Right renal cortex interstitium (tissue), 3 donors: Measurements from ENCODE around the gene SLX9. TPM values are rescaled to one million over a fixed set of nuclear protein-coding genes. Genes with fewer than 3 reads are reported as not detected.
"Not testable (repeated sequence)": the region's sequence is repeated elsewhere in the genome, so short reads cannot be mapped to it uniquely, and the experiment has no call there.

ENCODE experiments used
- DNase-seq, 3 donors: peaks; one replicate each; pipeline ENCODE4 v3.0.0-alpha.2; 2013; ENCODE audit warnings: low read depth in 3 of 3, low spot score in 2 of 3
- polyA plus RNA-seq, 3 donors: library from polyadenylated mRNA; unstranded; fragments of 120-200 nt; gene quantifications; one replicate each; pipeline ENCODE4 v1.2.1, GENCODE V29; 2013; ENCODE audit not compliant: insufficient read length in 3 of 3

Gene SLX9
- polyA plus RNA-seq, 3 donors = 13.4 to 14.3 (median 14.1) TPM

DNA sequence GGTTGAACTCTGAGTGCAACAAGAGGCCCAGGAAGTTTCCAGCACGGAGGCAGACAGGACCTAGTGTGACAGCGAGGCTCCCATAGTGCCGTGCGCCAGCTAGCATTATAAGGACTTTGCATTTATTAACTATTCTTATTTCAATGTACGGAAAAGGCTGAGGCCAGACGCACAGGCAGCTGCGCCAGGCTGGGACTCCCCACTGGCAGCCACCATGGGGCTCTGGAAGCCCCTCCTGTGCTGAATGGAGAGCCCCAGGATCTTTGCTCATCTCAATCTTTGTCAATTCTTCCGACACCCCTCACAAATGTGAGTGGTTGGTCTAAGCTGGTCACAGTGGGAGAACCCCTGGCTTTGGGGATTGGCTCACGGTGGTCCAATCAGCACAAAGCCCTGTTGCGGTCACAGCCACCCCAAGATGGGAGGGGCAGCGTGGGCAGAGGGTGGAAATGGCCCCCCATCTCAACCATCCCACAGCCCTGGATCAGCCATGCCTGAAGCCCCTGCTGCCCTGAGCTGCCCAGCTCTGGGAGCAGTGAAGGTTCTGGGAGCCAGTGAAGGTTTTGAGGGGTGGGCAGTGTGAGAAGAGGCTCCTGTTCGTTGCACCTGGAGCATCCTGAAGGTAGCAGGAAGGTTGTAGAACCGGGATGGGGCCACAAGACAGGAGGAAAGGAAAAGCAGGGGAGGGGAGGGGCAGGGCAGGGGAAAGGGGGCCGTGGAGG lies 75.1 kb downstream of the SLX9 start:
- no peak for DNase-seq

DNA sequence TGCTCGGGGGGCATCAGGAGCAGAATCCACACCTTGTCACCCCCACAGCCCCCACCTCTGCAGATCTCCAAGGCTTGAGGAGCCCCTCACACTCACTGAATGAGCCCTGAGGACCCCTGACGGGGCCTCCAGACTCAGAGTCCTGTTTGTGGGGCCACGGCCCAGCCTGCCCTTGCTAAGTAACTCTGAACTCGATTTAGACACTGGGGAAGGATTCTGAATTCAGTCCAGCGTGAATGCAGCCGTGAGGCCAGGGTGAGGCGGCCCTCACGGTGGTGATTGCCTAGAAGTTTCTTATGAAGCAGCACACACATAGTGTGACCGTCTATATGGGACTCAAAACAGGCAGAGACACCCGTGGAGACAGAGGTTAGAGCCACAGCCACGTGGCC lies 75.6 kb downstream of the SLX9 start:
- no peak for DNase-seq

DNA sequence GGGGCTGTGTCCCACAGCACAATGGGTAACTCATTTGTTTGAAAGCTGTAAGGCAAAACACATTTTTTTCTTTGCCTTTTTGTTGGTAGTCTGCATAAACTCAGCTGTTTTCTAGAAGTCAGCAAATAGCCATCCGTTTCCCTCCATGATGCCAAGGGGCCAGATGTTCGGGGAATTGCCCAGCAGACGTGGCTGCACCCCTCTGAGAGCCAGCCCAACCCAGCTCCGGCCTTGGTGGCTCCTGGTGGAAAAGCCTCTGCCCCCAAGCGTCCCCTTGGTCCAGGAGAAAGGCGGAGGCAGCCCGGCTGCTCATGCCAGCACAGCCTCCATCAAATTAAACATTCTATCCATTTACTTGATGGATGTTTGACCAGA lies 76.2 kb downstream of the SLX9 start:
- no peak for DNase-seq

DNA sequence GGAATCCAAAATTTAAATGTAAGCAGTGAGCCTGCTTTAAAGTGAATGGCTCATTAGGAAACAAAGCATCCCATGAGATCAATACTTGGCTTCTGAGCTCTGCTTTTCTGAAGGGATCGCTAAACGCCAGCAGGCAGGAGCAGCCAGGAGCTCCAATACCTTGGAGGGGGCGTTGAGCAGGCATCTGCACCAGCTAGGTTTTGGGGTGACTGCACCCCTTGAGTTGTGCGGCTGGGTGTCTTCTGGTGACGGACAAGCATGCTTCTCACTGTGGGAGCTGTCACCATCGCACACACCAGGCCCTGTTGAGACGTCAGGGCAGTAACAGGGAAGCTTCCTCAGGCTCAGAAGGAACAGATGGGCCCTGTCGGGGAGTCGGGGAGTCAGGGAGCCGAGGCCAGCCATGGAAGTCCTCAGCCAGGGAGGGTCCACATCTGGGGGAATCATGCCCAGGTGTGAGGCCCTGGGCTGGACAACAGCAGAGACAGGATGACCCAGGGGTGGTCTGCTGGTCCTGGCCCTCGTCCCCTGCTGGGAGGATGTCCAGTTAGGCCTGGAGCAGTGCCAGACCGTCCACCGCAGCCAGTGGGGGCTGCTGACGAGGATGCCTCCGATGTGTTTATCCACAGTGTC lies 76.7 kb downstream of the SLX9 start:
- DNase-seq = no peak

DNA sequence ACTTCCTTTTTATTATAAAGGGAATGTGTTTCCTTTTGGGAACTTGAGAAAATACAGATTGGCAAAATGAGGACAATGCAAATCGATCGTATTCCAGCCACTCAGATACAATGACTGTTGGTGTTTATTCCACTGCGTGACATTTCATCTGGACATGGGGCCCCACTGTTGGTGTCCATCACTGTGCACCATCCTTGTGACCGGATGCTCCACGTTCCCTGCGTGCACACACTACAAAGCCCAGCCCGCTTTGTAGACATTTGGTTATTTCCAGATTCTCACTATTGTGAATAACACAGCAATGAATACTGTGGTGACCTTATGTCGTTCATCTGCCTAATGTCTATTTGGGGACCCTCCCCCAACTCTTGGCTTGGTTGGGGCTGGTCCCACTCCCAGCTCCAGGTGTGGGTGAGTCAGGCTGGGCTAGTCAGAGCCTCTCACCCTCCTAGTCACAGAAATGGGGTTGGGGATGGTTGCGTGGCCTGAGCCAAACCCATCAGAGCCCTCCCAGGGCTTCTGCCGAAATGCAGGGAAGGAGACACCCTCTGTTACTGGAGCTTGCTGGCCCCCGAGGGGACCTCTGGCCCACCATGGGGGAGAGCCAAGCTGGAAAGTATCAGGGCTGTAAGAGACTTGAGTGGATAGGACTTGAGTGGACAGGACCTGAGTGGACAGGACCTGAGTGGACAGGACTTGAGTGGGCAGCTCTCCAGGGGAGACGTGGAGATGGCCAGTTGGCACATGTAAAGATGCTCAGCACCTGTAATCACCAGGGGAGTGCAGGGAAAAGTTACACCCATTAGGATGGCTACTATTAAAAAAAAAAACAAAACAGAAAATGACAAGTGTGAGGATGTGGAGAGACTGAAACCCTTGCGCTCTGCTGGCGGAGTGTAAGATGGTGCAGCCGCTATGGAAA lies 77.5 kb downstream of the SLX9 start:
- no peak for DNase-seq

DNA sequence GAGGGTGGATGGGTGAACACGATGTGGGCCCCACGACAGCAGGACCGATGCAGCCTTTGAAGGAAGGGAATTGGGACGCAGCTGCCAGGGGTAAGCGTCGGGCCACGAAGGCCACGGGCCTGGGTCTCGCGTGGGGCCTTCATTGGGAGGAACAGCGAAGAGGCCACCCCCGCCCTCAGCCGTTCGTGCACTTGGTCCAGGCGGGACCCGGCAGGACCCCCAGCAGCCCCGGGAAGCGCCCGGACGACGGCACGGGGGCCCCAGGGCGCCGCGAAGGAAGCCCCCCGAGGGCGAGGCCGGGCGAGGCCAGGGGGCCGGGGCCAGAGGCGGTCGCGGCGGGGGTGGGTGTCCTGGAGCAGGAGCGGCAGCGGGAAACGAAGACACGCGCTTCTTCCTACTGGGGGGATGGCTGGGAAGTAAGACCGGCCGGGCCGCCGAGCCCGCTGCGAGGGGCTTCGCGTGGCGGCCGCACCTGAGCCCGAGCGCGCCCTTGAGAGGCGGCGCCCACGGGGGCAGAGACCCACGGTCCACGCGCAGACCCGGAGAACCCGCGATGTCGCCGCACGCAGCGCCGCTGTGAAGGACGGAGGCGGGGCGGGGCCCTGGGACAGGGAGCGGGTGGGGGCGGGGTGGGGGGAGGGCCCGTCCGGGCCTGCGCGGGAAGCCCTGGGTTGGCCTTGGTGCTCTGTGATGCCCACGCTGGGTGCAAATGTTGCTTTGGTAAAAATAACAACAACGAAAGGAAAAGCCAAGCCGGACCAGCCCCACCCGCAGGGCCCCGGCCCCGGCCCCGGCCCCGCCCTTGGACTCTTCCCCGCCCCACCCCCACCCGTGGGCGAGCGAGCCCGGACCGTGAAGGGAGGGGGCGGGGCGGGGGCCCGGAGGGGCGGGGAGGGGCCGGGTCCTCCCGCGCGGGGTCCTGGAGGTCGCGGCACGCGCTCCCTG lies 78.6 kb downstream of the SLX9 start:
- no peak for DNase-seq

DNA sequence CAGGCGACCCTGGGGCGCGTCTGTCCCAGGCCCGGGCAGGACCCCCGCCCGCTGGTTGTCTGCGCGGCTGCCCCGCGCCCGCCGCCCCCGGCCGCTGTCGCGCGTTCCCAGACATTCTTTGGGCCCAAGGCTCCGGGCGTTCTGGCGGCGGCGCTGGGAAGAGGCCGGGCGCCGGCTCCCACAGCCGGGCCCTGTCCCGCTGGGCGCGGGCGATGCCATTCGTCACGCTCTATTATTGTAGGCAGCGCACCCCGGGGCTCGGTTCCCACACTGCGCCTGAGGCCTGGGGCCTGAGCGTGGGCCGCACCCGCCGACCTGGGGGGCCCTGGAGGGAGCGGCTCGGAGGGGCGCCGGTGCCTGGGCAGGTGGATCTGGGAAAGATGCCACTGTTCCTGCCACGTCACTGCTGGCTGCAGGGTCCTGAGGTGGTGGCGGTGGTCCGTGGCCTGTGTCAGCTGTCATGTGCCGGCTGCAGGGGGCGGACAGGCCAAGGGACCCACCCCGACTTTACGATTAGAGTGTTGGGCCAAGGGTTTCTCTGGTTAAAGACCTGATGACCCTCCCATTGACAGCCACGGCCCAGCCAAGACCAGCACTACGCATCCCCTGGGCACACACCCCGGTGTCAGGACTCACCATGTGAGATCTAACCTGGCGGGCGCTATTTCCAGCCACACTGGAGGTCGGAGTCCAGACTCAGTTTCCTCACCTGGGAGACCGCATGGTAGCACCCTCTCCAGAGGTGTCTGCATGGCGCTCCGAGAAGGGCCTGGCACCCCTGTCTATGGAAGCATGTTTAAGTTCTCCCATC lies 79.5 kb downstream of the SLX9 start:
- no peak for DNase-seq

DNA sequence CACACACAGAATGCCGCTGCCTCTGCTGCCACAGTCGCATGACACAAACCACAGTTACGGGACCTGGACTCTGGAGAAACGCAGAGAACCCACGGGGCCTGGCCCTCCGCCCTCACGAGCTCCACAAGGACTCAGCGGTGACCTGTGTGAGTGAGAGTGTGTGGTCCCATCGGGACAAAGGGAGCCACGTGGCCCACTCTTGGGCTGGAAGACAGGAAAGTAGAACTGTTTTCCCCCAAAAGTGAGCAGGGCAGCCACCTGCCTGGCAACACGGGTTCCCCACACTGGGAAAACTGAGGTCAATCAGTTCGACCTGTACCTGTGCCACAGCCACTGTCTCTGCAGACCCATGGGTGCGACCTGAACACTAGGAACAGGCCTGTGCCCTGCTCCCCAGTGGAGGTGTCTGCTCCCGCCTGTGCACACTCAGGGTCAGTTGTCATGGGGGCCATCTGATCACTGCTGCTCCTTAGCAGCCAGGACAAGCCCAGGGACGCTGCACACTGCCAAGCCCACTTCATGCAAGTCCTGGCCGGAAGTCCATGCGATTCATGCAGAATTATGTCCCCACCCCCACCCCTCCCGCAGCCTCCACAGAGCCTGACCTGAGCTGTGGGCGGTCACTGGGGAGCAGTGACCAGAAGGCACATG lies 80.2 kb downstream of the SLX9 start:
- no peak for DNase-seq

DNA sequence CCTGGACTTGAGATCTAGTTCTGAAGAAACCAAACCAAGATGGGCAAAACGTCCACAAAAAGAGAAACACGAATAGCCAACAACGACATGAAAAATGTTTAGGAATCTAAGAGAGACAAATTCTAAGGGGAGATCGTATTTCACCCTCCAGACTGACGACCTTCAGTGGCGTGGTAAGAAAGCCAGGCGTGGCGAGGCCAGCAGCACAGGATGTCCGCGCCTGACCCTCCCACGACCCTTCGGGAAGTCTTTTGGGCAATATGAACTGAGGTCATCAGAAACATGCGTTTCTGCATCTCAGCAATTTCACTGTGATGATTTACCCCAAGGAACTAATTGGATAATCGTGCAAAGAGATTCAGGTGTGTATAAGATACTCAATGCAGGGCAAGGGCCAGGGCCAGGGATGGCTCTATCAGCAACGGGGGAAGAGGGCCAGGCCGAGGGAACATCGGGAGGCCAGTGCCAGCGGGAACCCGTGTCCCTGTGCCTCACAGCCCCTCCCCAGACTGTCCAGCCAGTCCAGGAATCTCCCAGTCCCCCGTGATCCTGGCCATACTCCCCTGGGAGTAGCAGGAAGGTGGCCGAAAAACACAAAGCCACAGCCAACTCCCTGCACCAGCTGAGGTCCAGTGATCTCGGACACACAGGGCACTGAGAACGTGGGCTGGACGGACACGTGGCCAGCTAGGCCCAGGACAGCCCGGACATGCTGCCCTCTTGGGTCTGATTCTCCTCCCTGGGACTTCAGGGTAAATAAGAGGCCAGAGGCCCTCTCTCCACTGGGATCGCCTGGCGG lies 81.0 kb downstream of the SLX9 start:
- no peak for DNase-seq

DNA sequence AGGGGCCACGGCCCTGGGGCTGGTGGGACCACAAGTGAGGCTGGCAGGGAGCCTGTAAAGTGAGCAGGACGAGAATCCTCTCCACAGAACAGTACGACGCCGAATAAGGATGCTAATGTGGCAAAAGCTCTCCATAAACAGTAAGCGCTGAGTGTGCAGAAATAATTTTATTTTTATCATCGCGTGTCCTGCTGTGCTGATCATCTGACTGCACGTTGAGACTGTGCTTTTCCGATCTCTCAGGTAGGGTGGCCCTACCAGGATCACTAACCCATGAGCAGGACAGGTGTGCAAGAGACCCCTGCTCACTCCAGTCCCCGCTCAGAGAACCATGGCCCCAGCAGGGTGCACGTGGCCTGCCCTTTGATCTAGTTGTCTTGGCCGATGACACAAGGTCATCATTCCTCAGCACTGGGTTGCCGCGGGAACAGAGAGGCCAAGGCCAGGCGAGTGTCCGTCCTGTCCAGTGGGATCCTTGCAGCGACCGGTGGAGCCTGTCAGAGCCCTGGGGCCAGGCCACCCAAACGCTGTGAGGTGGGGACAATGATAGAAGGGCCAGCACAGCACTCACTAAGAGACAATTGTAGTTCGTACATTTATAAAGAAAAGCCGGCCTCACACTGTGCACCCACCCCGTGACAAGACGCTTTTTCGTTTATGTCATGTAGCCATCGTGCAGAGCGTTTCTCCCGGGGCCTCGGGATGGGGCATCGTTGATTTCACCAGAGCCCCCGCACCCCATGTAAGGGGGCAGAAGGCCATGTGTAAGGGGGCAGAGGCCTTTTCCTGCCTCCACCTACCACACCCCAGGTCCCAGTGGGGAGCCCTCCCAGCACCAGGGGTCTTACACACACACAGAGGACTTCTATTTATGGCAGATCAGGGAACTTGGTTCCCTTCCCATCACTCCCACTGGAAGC lies 81.9 kb downstream of the SLX9 start:
- no peak for DNase-seq

DNA sequence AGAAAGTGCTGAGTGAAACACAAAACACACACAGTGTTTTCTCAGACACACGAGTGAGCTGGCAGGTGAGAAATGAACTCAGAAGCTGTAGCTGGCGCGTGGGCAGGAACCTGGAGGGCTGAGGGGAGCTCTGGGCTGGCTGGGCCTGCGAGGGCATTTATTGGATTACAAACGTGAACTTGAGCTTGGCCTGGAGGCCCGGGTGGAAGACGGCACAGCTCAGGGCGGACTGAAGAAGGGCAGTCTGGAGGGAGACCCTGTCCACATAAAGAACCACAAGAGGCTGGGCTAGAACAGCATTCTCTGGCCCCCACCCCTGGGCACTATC lies 82.5 kb downstream of the SLX9 start:
- DNase-seq = no peak

DNA sequence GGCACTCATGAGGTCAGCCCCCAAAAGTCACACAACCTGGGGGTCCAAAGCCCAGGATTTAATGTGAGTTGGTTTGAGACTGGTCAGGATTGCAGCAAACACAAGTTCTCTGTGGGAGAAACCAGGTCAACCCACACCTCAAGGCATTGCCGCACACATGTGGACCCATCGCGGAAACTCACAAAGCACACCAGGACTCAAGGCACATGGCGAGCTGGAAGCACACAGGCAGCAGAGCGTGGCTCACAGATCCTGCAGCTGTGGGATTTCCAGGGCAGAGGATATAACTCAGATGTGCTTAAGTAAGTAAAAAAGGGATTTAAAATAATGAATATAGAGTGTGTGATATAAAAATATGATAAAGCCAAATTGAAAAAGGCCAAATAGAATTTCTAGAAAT lies 82.9 kb downstream of the SLX9 start:
- DNase-seq = no peak

DNA sequence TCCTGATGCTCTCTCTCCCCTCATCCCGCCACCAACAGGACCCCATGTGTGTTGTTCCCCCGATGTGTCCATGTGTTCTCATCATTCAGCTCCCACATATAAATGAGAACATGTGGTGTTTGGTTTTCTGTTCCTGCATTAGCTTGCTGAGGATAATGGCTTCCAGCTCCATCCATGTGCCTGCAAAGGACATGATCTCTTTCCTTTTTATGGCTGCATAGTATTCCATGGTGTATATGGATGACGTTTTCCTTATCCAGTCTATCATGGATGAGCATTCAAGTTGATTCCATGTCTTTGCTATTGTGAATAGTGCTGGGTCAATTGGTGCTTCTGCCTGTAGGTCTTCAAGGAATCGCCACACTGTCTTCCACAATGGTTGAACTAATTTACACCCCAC lies 84.7 kb downstream of the SLX9 start:
- not testable (repeated sequence) for DNase-seq

DNA sequence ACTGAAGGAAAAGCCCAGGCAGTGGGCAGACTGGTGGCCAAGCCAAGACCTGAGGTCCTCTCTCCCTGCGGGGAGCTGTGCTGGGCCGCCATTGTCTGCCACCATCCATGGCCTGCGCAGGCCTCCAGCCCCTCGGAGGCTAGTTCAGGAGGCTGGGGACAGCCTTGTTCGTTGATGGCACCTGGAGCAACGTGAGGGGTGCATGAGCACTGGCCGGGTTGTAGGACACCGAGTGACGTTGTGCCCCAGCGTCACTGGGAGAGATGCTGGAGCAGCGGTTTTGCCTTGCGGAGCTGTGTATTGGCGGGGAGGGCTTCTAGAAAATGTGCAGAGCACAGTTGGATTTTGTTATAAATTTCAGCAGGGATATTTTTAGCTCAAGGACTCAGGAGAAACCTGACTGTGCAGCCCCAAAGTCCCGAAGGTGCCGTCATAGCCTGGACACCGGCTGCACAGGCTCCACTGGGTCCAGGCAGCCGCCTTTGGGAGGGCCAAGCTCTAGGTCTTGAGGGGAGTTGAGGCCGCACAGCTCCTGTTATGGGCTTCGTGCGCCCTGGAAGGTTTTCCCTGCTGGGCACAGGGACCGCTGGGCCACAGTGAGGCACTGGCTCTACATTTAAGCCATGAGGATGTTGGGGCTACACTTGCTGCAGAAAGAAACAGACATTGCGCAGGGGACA lies 86.4 kb downstream of the SLX9 start:
- no peak for DNase-seq
